NCI-H748 (cell line): ENCODE data around the gene KIAA1328.

Experiments
- DNase-seq: peaks from one replicate; lab custom pipeline; 2025; ENCODE audit not compliant: unreplicated experiment; lab: John Stamatoyannopoulos, UW

KIAA1328 gene

DNA sequence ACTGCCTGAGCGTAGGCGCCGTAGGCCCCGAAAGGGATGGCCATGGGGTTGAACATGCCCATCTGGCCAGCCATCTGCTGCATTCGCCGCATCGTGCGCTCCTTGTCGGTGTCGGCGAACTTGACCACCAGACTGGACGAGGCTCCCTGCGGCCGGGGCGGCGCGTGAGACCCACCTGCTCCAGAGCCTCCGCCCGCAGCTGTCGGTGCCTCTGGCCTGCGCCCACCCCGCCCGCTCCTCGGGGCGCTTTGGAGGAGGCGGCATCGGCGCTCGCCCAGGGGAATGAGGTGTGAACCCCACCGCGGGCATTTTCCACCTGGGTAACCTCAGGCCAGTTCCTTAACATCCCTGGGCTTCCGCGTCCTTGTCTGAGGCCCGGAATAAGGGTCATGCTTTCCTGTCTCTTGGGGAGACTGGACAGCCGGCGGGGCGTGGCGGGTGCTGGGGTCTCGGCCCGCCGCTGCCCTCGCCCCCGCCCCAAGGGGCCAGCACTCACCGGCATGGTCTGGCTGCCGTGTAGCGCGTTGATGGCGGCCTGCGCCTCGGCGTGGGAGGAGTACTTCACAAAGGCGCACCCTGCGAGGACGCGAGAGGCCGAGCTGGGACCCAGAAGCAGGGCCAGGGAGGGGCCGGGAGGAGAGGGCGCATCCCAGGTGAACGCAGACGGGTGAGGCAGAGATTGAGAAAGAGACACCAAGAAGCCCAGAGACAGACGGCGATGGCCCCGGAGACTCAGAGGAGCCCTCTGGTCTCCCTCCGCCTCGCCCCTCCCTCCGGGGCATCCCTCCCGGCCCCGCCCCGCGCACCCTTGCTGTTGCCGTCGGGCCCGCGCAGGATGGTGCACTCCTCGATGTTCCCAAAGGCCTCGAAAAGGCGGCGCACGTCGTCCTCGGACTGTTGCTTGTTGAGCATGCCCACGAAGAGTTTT, 445.6 kb downstream of the KIAA1328 start:
- DNase-seq, result no peak

DNA sequence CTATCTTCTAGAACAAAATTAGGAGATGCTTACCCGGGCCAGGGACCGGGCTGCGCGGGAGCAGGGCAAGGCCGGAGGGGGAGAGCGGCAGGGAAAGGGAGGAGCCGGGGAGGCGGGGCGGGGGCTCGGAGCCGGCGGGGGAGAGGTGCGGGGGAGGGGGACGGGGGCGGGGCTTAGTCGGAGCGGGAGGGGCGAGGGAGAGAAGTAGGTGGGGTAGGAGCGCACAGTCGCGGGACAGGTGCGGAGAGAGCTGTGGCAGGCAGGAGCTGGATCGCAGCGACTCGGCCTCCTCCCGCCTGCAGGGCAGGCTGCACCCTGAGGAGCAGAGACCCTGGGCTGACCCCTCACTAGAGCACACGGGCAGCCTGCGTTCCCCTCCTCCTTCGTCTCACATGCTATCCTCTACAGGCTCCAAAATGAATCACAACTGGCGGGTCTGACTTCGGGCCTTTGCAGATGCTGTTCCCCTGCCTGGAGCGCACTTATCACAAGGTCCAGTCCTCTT, 446.4 kb downstream of the KIAA1328 start:
- DNase-seq, result no peak

DNA sequence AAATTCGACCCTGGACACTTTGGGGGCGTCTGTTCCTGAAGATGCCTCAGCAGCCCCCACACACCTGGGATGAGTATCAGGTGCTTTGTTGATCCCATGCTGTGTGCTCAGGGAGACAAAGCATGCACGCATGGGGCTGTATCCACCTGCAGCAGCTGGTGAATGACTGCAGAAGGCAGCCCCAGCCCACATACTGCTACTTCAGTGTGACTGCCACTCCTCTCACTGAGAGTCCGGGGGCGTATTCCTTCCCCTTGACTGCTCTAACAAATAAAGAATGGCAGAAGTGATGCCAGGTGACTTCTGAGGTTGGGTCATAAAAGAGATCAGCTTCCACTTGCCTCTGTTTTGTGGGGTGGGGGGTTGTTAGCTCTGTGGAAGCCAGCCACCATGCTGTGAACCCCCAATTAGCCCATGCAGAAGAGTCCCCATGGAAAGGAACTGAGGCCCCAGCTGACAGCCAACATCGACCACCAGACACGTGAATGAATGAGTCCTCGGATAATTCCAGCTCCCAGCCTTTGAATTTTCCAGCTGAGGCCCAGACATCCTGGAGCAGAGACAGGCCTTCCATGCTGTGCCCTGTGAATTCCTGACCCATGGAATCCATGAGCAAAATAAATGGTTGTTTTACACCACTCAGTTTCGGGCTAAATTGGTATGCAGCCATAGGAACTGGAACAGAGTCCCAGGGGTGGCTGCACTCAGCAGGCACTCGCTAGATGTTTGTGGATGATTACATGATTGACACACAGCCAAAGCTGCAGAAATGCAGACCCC, 447.4 kb downstream of the KIAA1328 start:
- no peak for DNase-seq

DNA sequence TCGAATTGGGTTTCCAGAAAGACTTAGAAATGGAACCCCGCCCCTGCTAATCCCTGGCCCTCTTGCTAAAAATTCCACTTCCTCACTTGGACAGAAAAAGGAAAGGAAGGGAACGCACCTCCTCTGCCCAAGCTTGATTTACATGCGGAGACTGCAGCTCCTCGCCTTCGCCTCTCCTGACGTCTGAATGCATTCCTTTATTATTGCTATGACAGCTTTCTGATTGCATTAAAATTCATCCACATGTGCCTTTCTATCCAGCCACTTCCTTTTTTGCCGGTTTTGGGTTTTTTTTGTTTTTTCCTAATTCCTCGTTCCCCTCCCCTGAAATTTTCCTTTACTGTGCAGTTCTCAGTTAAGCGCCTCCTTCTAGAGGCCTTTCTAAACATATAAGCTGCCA, 448.9 kb downstream of the KIAA1328 start:
- no peak for DNase-seq
